ENCODE results near the gene RALGPS1. TPM values are rescaled to one million over a fixed set of nuclear protein-coding genes. Genes with fewer than 3 reads are reported as not detected.

Gene RALGPS1
- total RNA-seq, 1 experiment from 2014 or later = 0.03 TPM

GRCh38 chr9:127130661-127131538 lies 216.3 kb downstream of the RALGPS1 start:
- H3K4me3 ChIP-seq = no peak overlapping the region
- peak; percentile 91 for DNase-seq
- H3K27me3 ChIP-seq = no peaks in the 10 kb centered on the region
- 0 out of 2 replicates have a peak, but pooled peaks cover 2% of the 10 kb centered on the region for H3K9me3 ChIP-seq
- no peaks in the 10 kb centered on the region for H3K36me3 ChIP-seq

- Histone ChIP-seq H3K36me3 (no peaks in the 10 kb centered on the region), H3K27me3 (no peaks in the 10 kb centered on the region), H3K4me3 (no peak overlapping the region), H3K9me3 (0 out of 2 replicates have a peak, but pooled peaks cover 2% of the 10 kb centered on the region)
- peak; percentile 75 for DNase-seq
These were observed 217.3 kb downstream of the RALGPS1 start for GRCh38 chr9:127131871-127132270.

GRCh38 chr9:127132375-127132774 lies 217.8 kb downstream of the RALGPS1 start:
- H3K36me3 ChIP-seq = no peaks in the 10 kb centered on the region
- H3K9me3 ChIP-seq = 0 out of 2 replicates have a peak, but pooled peaks cover 2% of the 10 kb centered on the region
- DNase-seq = no peak
- no peaks in the 10 kb centered on the region for H3K27me3 ChIP-seq
- no peak overlapping the region for H3K4me3 ChIP-seq

GRCh38 chr9:127132921-127133647 lies 218.5 kb downstream of the RALGPS1 start:
- no peaks in the 10 kb centered on the region for H3K27me3 ChIP-seq
- H3K36me3 ChIP-seq = no peaks in the 10 kb centered on the region
- H3K9me3 ChIP-seq = 0 out of 2 replicates have a peak, but pooled peaks cover under 1% of the 10 kb centered on the region
- H3K4me3 ChIP-seq = no peak overlapping the region
- DNase-seq = peak; percentile 63

- Histone ChIP-seq H3K27me3 (no peaks in the 10 kb centered on the region), H3K4me3 (no peak overlapping the region), H3K9me3 (no peaks in the 10 kb centered on the region), H3K36me3 (no peaks in the 10 kb centered on the region)
- DNase-seq = peak; percentile 88
These were observed 219.2 kb downstream of the RALGPS1 start for GRCh38 chr9:127133739-127134167.

- Histone ChIP-seq H3K36me3 (no peaks in the 10 kb centered on the region), H3K4me3 (no peak overlapping the region)
- no peak for DNase-seq
These were observed 220.6 kb downstream of the RALGPS1 start for GRCh38 chr9:127135056-127135745.

GRCh38 chr9:127136081-127136879 lies 221.7 kb downstream of the RALGPS1 start:
- DNase-seq = no peak
- Histone ChIP-seq H3K27me3 (no peaks in the 10 kb centered on the region), H3K36me3 (no peaks in the 10 kb centered on the region), H3K9me3 (no peaks in the 10 kb centered on the region), H3K4me3 (no peak overlapping the region)

More at GRCh38 chr9:127135056-127135745, 220.6 kb downstream of the RALGPS1 start:
- Histone ChIP-seq H3K9me3 (no peaks in the 10 kb centered on the region), H3K27me3 (no peaks in the 10 kb centered on the region)

GRCh38 chr9:127136880-127137639 lies 222.5 kb downstream of the RALGPS1 start:
- Histone ChIP-seq H3K27me3 (no peaks in the 10 kb centered on the region), H3K4me3 (no peak overlapping the region), H3K9me3 (no peaks in the 10 kb centered on the region), H3K36me3 (no peaks in the 10 kb centered on the region)
- DNase-seq = no peak

- Histone ChIP-seq H3K4me3 (no peak overlapping the region), H3K36me3 (no peaks in the 10 kb centered on the region), H3K9me3 (no peaks in the 10 kb centered on the region), H3K27me3 (no peaks in the 10 kb centered on the region)
- DNase-seq = no peak
These were observed 223.2 kb downstream of the RALGPS1 start for GRCh38 chr9:127137640-127138360.

GRCh38 chr9:127138444-127138843 lies 223.9 kb downstream of the RALGPS1 start:
- no peak for DNase-seq
- H3K27me3 ChIP-seq = no peaks in the 10 kb centered on the region
- no peak overlapping the region for H3K4me3 ChIP-seq
- no peaks in the 10 kb centered on the region for H3K36me3 ChIP-seq
- H3K9me3 ChIP-seq = no peaks in the 10 kb centered on the region

- no peak for DNase-seq
- no peak overlapping the region for H3K4me3 ChIP-seq
These were observed 224.6 kb downstream of the RALGPS1 start for GRCh38 chr9:127139071-127139731.

GRCh38 chr9:127139775-127140174 lies 225.2 kb downstream of the RALGPS1 start:
- H3K36me3 ChIP-seq = no peaks in the 10 kb centered on the region
- H3K4me3 ChIP-seq = no peak overlapping the region
- no peak for DNase-seq
- H3K9me3 ChIP-seq = no peaks in the 10 kb centered on the region
- H3K27me3 ChIP-seq = no peaks in the 10 kb centered on the region

More at GRCh38 chr9:127139071-127139731, 224.6 kb downstream of the RALGPS1 start:
- no peaks in the 10 kb centered on the region for H3K36me3 ChIP-seq
- no peaks in the 10 kb centered on the region for H3K27me3 ChIP-seq
- no peaks in the 10 kb centered on the region for H3K9me3 ChIP-seq

- H3K36me3 ChIP-seq = no peaks in the 10 kb centered on the region
- no peaks in the 10 kb centered on the region for H3K9me3 ChIP-seq
- H3K27me3 ChIP-seq = no peaks in the 10 kb centered on the region
- DNase-seq = no peak
- H3K4me3 ChIP-seq = no peak overlapping the region
These were observed 225.6 kb downstream of the RALGPS1 start for GRCh38 chr9:127140181-127140580.

GRCh38 chr9:127140842-127141675 lies 226.5 kb downstream of the RALGPS1 start:
- no peaks in the 10 kb centered on the region for H3K27me3 ChIP-seq
- peak; percentile 43 for DNase-seq
- H3K9me3 ChIP-seq = no peaks in the 10 kb centered on the region
- no peak overlapping the region for H3K4me3 ChIP-seq
- H3K36me3 ChIP-seq = no peaks in the 10 kb centered on the region
